ENCODE measurements around the gene SLC66A3.

GRCh38 chr2:11142330-11142729 lies 12.9 kb upstream of the SLC66A3 start:
- TF ChIP-seq POLR2A (IDR thresholded peaks at IDR 0.05) = no peak
- TF ChIP-seq CTCF (IDR thresholded peaks at IDR 0.05) = no peak
